ENCODE results near the gene BCR. TPM values are rescaled to one million over a fixed set of nuclear protein-coding genes. Genes with fewer than 3 reads are reported as not detected.

Gene BCR
- total RNA-seq, 1 donor from 2014 or later, result 30.0 TPM

- Mint-ChIP-seq H3K36me3 (ENCODE audit: low read depth) (peaks cover 2% of the 10 kb centered on the region), H3K4me1 (ENCODE audit: low read depth) (peaks cover 17% of the 10 kb centered on the region), H3K4me3 (ENCODE audit: unreplicated experiment) (no peak overlapping the region), H3K27me3 (ENCODE audit: low read depth) (peaks cover 2% of the 10 kb centered on the region), H3K27ac (ENCODE audit: unreplicated experiment) (no peak overlapping the region), H3K9me3 (ENCODE audit: low read depth) (no peaks in the 10 kb centered on the region)
- no peak for TF ChIP-seq CTCF (IDR thresholded peaks at IDR 0.05)
- DNase-seq (ENCODE audit: low spot score), result no peak
These were observed 32.5 kb upstream of the BCR start for GRCh38 chr22:23147617-23148387.

DNA sequence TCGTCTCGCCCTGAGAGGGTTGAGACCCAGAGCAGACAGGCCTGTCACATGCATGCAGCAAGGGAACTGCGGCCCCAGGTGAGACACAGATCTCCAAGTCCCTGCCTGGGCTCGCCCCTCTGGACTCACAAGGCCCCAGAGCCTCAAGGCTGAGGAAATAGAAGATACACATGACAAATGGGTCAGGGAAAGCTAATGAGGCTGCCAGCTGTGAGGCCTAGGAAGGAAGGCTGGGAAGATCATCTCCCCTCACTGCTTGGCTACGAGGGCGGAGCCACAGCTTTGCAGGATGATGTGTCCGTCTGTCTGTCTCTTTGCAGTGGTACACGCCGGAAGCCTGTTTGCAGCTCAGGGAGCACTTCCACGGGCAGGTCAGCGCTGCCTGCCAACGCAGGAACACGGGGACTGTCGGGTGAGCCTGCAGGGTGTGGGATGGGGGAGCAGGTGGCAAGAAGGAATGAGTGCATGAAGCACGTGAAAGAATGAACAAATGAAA is 30.5 kb upstream of the BCR start:
- Mint-ChIP-seq H3K9me3 (ENCODE audit: low read depth) (no peaks in the 10 kb centered on the region), H3K4me1 (ENCODE audit: low read depth) (peaks cover 17% of the 10 kb centered on the region)
- TF ChIP-seq CTCF (IDR thresholded peaks at IDR 0.05), result no peak

GRCh38 chr22:23150762-23151161 is 29.5 kb upstream of the BCR start:
- Mint-ChIP-seq H3K27me3 (ENCODE audit: low read depth) (peaks cover 1% of the 10 kb centered on the region), H3K9me3 (ENCODE audit: low read depth) (peaks cover 2% of the 10 kb centered on the region), H3K36me3 (ENCODE audit: low read depth) (peaks cover 4% of the 10 kb centered on the region), H3K4me3 (ENCODE audit: unreplicated experiment) (no peak overlapping the region), H3K4me1 (ENCODE audit: low read depth) (peaks cover 8% of the 10 kb centered on the region), H3K27ac (ENCODE audit: unreplicated experiment) (no peak overlapping the region)
- DNase-seq (ENCODE audit: low spot score), result no peak
- TF ChIP-seq CTCF (IDR thresholded peaks at IDR 0.05), result no peak

More for the DNA sequence above, 30.5 kb upstream of the BCR start:
- H3K27me3 Mint-ChIP-seq (ENCODE audit: low read depth), result no peaks in the 10 kb centered on the region
- no peak overlapping the region for H3K4me3 Mint-ChIP-seq (ENCODE audit: unreplicated experiment)
- H3K27ac Mint-ChIP-seq (ENCODE audit: unreplicated experiment), result no peak overlapping the region
- H3K36me3 Mint-ChIP-seq (ENCODE audit: low read depth), result peaks cover 2% of the 10 kb centered on the region
- DNase-seq (ENCODE audit: low spot score), result no peak

DNA sequence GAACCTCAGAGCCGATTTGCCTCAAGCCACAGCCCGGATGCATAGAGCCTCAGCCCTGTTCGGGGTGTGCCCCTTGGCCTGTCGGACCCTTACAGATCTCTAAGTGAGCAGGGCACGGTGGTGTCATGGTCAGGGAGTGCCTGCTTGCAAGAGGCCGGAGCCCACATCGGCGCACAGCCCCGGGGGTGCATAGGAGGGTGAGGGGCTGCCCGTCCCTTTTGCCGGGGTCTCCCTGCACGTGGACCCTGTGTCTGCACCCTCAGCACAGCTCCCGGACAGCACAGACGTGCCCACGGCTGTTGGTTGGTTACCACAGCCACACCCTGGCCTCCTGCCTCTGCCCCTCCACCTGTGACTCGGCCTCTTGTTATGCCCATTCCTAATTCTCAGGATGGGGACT is 28.5 kb upstream of the BCR start:
- no peak for DNase-seq (ENCODE audit: low spot score)
- Mint-ChIP-seq H3K9me3 (ENCODE audit: low read depth) (peaks cover 2% of the 10 kb centered on the region), H3K27ac (ENCODE audit: unreplicated experiment) (no peak overlapping the region), H3K4me3 (ENCODE audit: unreplicated experiment) (no peak overlapping the region), H3K27me3 (ENCODE audit: low read depth) (peaks cover 1% of the 10 kb centered on the region), H3K4me1 (ENCODE audit: low read depth) (peaks cover 8% of the 10 kb centered on the region), H3K36me3 (ENCODE audit: low read depth) (peaks cover 4% of the 10 kb centered on the region)
- no peak for TF ChIP-seq CTCF (IDR thresholded peaks at IDR 0.05)

DNA sequence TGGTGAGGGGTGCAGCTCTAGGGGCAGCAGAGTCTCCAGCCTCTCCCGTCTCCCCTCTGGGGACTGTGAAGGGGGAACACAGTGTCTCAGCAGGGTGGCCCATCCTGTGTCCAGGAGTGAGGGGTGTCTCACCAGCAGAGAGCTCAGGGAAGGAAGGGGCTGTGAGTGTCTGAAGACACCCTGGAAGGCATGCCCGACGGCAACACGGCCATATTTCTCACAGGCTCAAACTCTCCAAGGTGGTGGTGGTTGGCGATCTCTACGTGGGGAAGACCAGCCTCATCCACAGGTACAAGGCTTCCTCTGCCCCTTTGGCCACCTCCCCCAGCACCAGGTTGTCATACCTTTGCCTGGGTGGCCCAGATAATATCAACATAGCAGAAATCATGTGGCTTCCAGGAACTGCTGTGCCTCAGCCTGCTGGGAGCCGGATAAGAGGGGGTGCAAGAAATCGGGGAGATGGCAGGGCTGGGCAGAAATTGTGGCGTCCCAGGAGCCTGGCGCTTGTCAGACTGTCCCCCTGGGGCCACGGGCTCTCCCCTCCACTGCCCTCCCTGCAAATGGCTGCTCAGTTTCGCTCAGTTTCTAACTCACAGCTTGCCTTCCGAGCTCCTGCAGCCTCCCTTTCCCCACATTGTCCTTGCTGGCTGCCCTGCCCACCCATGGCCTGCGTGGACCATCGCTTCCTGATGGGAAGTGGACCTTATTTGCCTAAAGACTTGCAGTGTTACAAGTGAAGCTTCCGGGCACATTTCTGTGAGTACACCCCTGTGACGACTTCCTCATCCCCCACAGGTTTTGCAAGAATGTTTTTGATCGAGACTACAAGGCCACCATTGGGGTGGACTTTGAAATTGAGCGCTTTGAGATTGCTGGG is 27.8 kb upstream of the BCR start:
- H3K4me3 Mint-ChIP-seq (ENCODE audit: unreplicated experiment), result no peak overlapping the region
- peaks cover 4% of the 10 kb centered on the region for H3K4me1 Mint-ChIP-seq (ENCODE audit: low read depth)
- no peak for DNase-seq (ENCODE audit: low spot score)
- H3K9me3 Mint-ChIP-seq (ENCODE audit: low read depth), result peaks cover 2% of the 10 kb centered on the region
- H3K27ac Mint-ChIP-seq (ENCODE audit: unreplicated experiment), result no peak overlapping the region
- H3K27me3 Mint-ChIP-seq (ENCODE audit: low read depth), result peaks cover 1% of the 10 kb centered on the region
- H3K36me3 Mint-ChIP-seq (ENCODE audit: low read depth), result peaks cover 4% of the 10 kb centered on the region
- TF ChIP-seq CTCF (IDR thresholded peaks at IDR 0.05), result no peak
